ENCODE measurements around the gene HOTAIR. TPM values are rescaled to one million over a fixed set of nuclear protein-coding genes. Genes with fewer than 3 reads are reported as not detected.

The HOTAIR gene
- total RNA-seq, 1 experiment from 2014 or later, result 3.5 TPM

GRCh38 chr12:53967421-53967925 lies 7.3 kb downstream of the HOTAIR start:
- no peak for DNase-seq
- Histone ChIP-seq H2AFZ (ENCODE audit: low read length) (no peak overlapping the region), H3F3A (ENCODE audit: low read length, unreplicated experiment) (no peaks in the 10 kb centered on the region), H3K36me3 (ENCODE audit: low read depth, low read length) (no peaks in the 10 kb centered on the region), H3K27me3 (ENCODE audit: low read length) (no peaks in the 10 kb centered on the region), H4K20me1 (ENCODE audit: low read length) (no peaks in the 10 kb centered on the region), H3K27ac (ENCODE audit: low read length) (no peak overlapping the region), H3K4me2 (ENCODE audit: low read length) (no peak overlapping the region), H3K4me3 (ENCODE audit: low read length) (no peak overlapping the region), H3K79me2 (ENCODE audit: low read length) (no peaks in the 10 kb centered on the region), H3K4me1 (ENCODE audit: insufficient read depth, low read length) (peaks cover 7% of the 10 kb centered on the region), H3K9me3 (ENCODE audit: low read length) (no peaks in the 10 kb centered on the region), H3K9ac (ENCODE audit: low read length) (no peak overlapping the region), H3K9me2 (replicated peaks; ENCODE audit: low read length) (no peaks in the 10 kb centered on the region)
- no peak for TF ChIP-seq EZH2 (IDR thresholded peaks at IDR 0.05; ENCODE audit: low read length, unreplicated experiment)
- no peak for TF ChIP-seq EZH2phosphoT487 (IDR thresholded peaks at IDR 0.05; ENCODE audit: borderline replicate concordance, low read length)
- no peak for TF ChIP-seq CTCF (conservative IDR thresholded peaks at IDR 0.05; ENCODE audit: low read depth, low read length)
- no peak for ATAC-seq
- no TSS peak for BruUV-seq (replicated peaks)
- intact Hi-C loops (cut with micrococcal nuclease), result no loop called here
- ChIA-PET POLR2A (ENCODE audit: unreplicated experiment) (no interaction called here), CTCF (interaction anchor here (0.7 kb wide), 1 partner anchor 10 kb away, joined by 3 read pairs; no protein-coding TSS in a partner anchor)

- H3K36me3 ChIP-seq (ENCODE audit: low read depth, low read length), result no peaks in the 10 kb centered on the region
- POLR2A ChIA-PET (ENCODE audit: unreplicated experiment), result no interaction called here
- H3F3A ChIP-seq (ENCODE audit: low read length, unreplicated experiment), result no peaks in the 10 kb centered on the region
- TF ChIP-seq CTCF (conservative IDR thresholded peaks at IDR 0.05; ENCODE audit: low read depth, low read length) (no peak), EZH2 (IDR thresholded peaks at IDR 0.05; ENCODE audit: low read length, unreplicated experiment) (no peak), EZH2phosphoT487 (IDR thresholded peaks at IDR 0.05; ENCODE audit: borderline replicate concordance, low read length) (no peak)
- no peak overlapping the region for H3K27ac ChIP-seq (ENCODE audit: low read length)
- no peaks in the 10 kb centered on the region for H3K79me2 ChIP-seq (ENCODE audit: low read length)
- CTCF ChIA-PET, result no interaction called here
- H3K4me2 ChIP-seq (ENCODE audit: low read length), result no peak overlapping the region
- intact Hi-C loops (cut with micrococcal nuclease), result no loop called here
- BruUV-seq (replicated peaks), result no TSS peak
- no peaks in the 10 kb centered on the region for H3K27me3 ChIP-seq (ENCODE audit: low read length)
- no peaks in the 10 kb centered on the region for H3K9me3 ChIP-seq (ENCODE audit: low read length)
- no peak overlapping the region for H3K4me3 ChIP-seq (ENCODE audit: low read length)
- no peak overlapping the region for H3K9ac ChIP-seq (ENCODE audit: low read length)
- ATAC-seq (no peak), DNase-seq (no peak)
- no peaks in the 10 kb centered on the region for H3K4me1 ChIP-seq (ENCODE audit: insufficient read depth, low read length)
- no peaks in the 10 kb centered on the region for H3K9me2 ChIP-seq (replicated peaks; ENCODE audit: low read length)
- H4K20me1 ChIP-seq (ENCODE audit: low read length), result no peaks in the 10 kb centered on the region
- no peak overlapping the region for H2AFZ ChIP-seq (ENCODE audit: low read length)
Observed at GRCh38 chr12:53966385-53967133, 8.2 kb downstream of the HOTAIR start.

GRCh38 chr12:53966085-53966384 lies 8.7 kb downstream of the HOTAIR start:
- H3K27ac ChIP-seq (ENCODE audit: low read length), result no peak overlapping the region
- H3K9me3 ChIP-seq (ENCODE audit: low read length), result no peaks in the 10 kb centered on the region
- no peak overlapping the region for H3K9ac ChIP-seq (ENCODE audit: low read length)
- no peaks in the 10 kb centered on the region for H3K9me2 ChIP-seq (replicated peaks; ENCODE audit: low read length)
- no TSS peak for BruUV-seq (replicated peaks)
- CTCF ChIA-PET, result no interaction called here
- POLR2A ChIA-PET (ENCODE audit: unreplicated experiment), result no interaction called here
- intact Hi-C loops (cut with micrococcal nuclease), result no loop called here
- TF ChIP-seq CTCF (conservative IDR thresholded peaks at IDR 0.05; ENCODE audit: low read depth, low read length), result no peak
- TF ChIP-seq EZH2 (IDR thresholded peaks at IDR 0.05; ENCODE audit: low read length, unreplicated experiment), result no peak
- TF ChIP-seq EZH2phosphoT487 (IDR thresholded peaks at IDR 0.05; ENCODE audit: borderline replicate concordance, low read length), result no peak
- H2AFZ ChIP-seq (ENCODE audit: low read length), result no peak overlapping the region
- H3K4me3 ChIP-seq (ENCODE audit: low read length), result no peak overlapping the region
- ATAC-seq, result no peak
- H3K36me3 ChIP-seq (ENCODE audit: low read depth, low read length), result no peaks in the 10 kb centered on the region
- no peaks in the 10 kb centered on the region for H3K4me1 ChIP-seq (ENCODE audit: insufficient read depth, low read length)
- H3K27me3 ChIP-seq (ENCODE audit: low read length), result no peaks in the 10 kb centered on the region
- no peak for DNase-seq
- H4K20me1 ChIP-seq (ENCODE audit: low read length), result no peaks in the 10 kb centered on the region
- no peaks in the 10 kb centered on the region for H3K79me2 ChIP-seq (ENCODE audit: low read length)
- no peak overlapping the region for H3K4me2 ChIP-seq (ENCODE audit: low read length)
- H3F3A ChIP-seq (ENCODE audit: low read length, unreplicated experiment), result no peaks in the 10 kb centered on the region

Measured in PC-3 (cell line).